D721Med (cell line): Measurements from ENCODE around the gene FAM25A.
"Not testable (repeated sequence)": the region's sequence is repeated elsewhere in the genome, so short reads cannot be mapped to it uniquely, and the experiment has no call there.

Source experiments
- DNase-seq: peaks from one replicate; pipeline ENCODE4 v3.0.0; 2011; ENCODE audit warnings: low spot score; ENCODE audit not compliant: insufficient read length
- FAIRE-seq: peaks from 2 replicates; lab custom pipeline; 2011; peaks lifted over from hg19 to GRCh38; lab: Jason Lieb, UNC
- CTCF ChIP-seq: IDR thresholded peaks from 2 replicates; pipeline ENCODE4 v1.5.1; 2012; ENCODE audit warnings: mild to moderate bottlenecking, control low read depth; ENCODE audit not compliant: insufficient read depth; ENCODE audit errors: missing control alignments

FAM25A gene

GRCh38 chr10:86979296-86979818 lies 40.7 kb upstream of the FAM25A start:
- TF ChIP-seq CTCF, result no peak
- no peak for DNase-seq
- FAIRE-seq, result no peak

- DNase-seq (no peak), FAIRE-seq (no peak)
Measured at GRCh38 chr10:86979977-86980448, 40.1 kb upstream of the FAM25A start.

GRCh38 chr10:86981020-86981419 lies 39.1 kb upstream of the FAM25A start:
- not testable (repeated sequence) for FAIRE-seq, DNase-seq

More at GRCh38 chr10:86979977-86980448, 40.1 kb upstream of the FAM25A start:
- no peak for TF ChIP-seq CTCF

- TF ChIP-seq CTCF, result no peak
- FAIRE-seq (no peak), DNase-seq (no peak)
Measured at GRCh38 chr10:86981716-86982115, 38.4 kb upstream of the FAM25A start.

- not testable (repeated sequence) for FAIRE-seq, DNase-seq
Measured at GRCh38 chr10:86984498-86984897, 35.6 kb upstream of the FAM25A start.

- no peak for DNase-seq
- no peak for TF ChIP-seq CTCF
Measured at GRCh38 chr10:86988520-86988919, 31.6 kb upstream of the FAM25A start.

GRCh38 chr10:86991362-86991761 lies 28.7 kb upstream of the FAM25A start:
- FAIRE-seq, result not testable (repeated sequence)

More at GRCh38 chr10:86988520-86988919, 31.6 kb upstream of the FAM25A start:
- no peak for FAIRE-seq

GRCh38 chr10:86992456-86992855 lies 27.6 kb upstream of the FAM25A start:
- DNase-seq (no peak), FAIRE-seq (no peak)
- TF ChIP-seq CTCF, result no peak

More at GRCh38 chr10:86991362-86991761, 28.7 kb upstream of the FAM25A start:
- not testable (repeated sequence) for DNase-seq

GRCh38 chr10:86992929-86993328 lies 27.2 kb upstream of the FAM25A start:
- DNase-seq (no peak), FAIRE-seq (no peak)
- no peak for TF ChIP-seq CTCF

GRCh38 chr10:86999802-87000403 lies 20.2 kb upstream of the FAM25A start:
- not testable (repeated sequence) for FAIRE-seq, DNase-seq
